Adrenal gland (tissue), 5 donors: ENCODE measurements around the gene NUAK2.

Source experiments
- POLR2A ChIP-seq, 2 donors: fragments of 450-650 bp; IDR thresholded peaks; one replicate each; pipeline ENCODE4 v1.6.1; 2017; ENCODE audit warnings: antibody characterized with exemption in 2 of 2, mild to moderate bottlenecking in 2 of 2, moderate library complexity in 1 of 2
- TF ChIP-seq, protein P1 (sequence below), 6 experiments: fragments of 450-650 bp in 4 of 6; fragments of 200-600 bp in 2 of 6; sonication (generic) in 1 of 6; IDR thresholded peaks; 1 replicate in 5 of 6; 2 replicates in 1 of 6; pipeline versions ENCODE4 v1.5.1 to v1.8.0; 2016 to 2021; ENCODE audit warnings: antibody characterized with exemption in 6 of 6, mild to moderate bottlenecking in 2 of 6, moderate library complexity in 1 of 6
- donor health status: DM: no; HTN: no; CAD: no.

DNA sequence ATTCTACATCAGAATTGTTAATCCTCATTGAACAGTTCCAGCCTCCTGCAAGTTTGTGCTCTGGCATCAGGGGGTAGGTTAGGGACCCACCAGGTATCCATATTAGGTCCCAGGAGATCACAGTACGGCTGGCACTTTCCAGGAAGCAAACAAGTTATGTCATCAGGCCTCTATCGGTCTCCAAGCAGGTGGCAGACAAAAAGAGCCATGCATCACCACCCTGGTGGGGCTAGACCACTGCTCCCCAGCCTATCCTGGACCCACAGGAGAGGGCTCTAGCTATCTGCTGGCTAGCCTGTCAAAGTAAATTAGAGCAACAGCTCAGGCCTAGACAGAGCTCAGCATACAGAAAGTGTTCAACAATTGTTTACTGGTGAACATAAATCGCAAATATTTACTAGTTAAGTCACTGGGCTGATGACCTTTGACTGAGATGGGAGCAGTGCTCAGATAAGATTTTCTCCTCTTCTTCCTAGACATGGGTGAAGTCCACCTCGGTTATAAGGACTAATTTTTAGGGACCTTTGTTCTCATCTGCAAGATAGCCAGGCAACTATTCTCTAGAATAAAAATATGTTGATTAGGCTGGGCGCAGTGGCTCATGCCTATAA, 6.4 kb downstream of the NUAK2 start:
- TF ChIP-seq, protein P1, sequence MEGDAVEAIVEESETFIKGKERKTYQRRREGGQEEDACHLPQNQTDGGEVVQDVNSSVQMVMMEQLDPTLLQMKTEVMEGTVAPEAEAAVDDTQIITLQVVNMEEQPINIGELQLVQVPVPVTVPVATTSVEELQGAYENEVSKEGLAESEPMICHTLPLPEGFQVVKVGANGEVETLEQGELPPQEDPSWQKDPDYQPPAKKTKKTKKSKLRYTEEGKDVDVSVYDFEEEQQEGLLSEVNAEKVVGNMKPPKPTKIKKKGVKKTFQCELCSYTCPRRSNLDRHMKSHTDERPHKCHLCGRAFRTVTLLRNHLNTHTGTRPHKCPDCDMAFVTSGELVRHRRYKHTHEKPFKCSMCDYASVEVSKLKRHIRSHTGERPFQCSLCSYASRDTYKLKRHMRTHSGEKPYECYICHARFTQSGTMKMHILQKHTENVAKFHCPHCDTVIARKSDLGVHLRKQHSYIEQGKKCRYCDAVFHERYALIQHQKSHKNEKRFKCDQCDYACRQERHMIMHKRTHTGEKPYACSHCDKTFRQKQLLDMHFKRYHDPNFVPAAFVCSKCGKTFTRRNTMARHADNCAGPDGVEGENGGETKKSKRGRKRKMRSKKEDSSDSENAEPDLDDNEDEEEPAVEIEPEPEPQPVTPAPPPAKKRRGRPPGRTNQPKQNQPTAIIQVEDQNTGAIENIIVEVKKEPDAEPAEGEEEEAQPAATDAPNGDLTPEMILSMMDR (IDR thresholded peaks at IDR 0.05): no peak
- no peak for TF ChIP-seq POLR2A (IDR thresholded peaks at IDR 0.05)
